PC-3 (cell line): ENCODE data around the gene SVOPL. TPM values are rescaled to one million over a fixed set of nuclear protein-coding genes. Genes with fewer than 3 reads are reported as not detected.

Experiments used
- ATAC-seq: fragments of 200-7000 bp; cut with Tn5 transposase; 2 replicates; pipeline ENCODE4 v1.9.1; 2020; ENCODE audit warnings: mild to moderate bottlenecking, moderate library complexity
- BruUV-seq: library from RNA; stranded (reverse); fragments of 400-500 nt; replicated peaks from 2 replicates; lab custom pipeline; 2021; lab: Mats Ljungman, UMichigan
- CTCF ChIA-PET: fragments of 300-600 bp; sonication (Branson Sonifier 250); formaldehyde crosslinking; loops from one replicate; lab custom pipeline; 2022; ENCODE audit warnings: antibody characterized with exemption; lab: Charles Lee
- POLR2A ChIA-PET: fragments of 300-600 bp; sonication (Branson Sonifier 250); formaldehyde crosslinking; loops from one replicate; lab custom pipeline; 2022; ENCODE audit warnings: antibody characterized with exemption; ENCODE audit not compliant: unreplicated experiment; lab: Charles Lee
- DNase-seq: peaks from one replicate; pipeline ENCODE4 v3.0.0-alpha.2; 2015
- H2AFZ ChIP-seq: fragments of 300-600 bp; sonication (generic); 2 replicates; pipeline ENCODE4 v1.6.0; 2016; ENCODE audit warnings: antibody characterized with exemption, low read length
- H3F3A ChIP-seq: fragments of 300-600 bp; sonication (generic); one replicate; pipeline ENCODE4 v1.6.0; 2017; ENCODE audit warnings: antibody characterized with exemption, low read length, control low read depth, mild to moderate bottlenecking; ENCODE audit not compliant: unreplicated experiment
- H3K27ac ChIP-seq: fragments of 300-600 bp; sonication (generic); 2 replicates; pipeline ENCODE4 v1.5.1; 2016; ENCODE audit warnings: mild to moderate bottlenecking, low read length
- H3K27me3 ChIP-seq: fragments of 300-600 bp; sonication (generic); 2 replicates; pipeline ENCODE4 v1.6.1; 2016; ENCODE audit warnings: low read length, mixed read lengths
- H3K36me3 ChIP-seq: fragments of 300-600 bp; sonication (generic); 2 replicates; pipeline ENCODE4 v1.6.1; 2016; ENCODE audit warnings: low read depth, mixed run types, low read length, mixed read lengths
- H3K4me1 ChIP-seq: fragments of 300-600 bp; sonication (generic); 2 replicates; pipeline ENCODE4 v1.5.1; 2016; ENCODE audit warnings: low read length; ENCODE audit not compliant: insufficient read depth
- H3K4me2 ChIP-seq: fragments of 300-600 bp; sonication (generic); 2 replicates; pipeline ENCODE4 v1.6.0; 2016; ENCODE audit warnings: low read length
- H3K4me3 ChIP-seq: fragments of 300-600 bp; sonication (generic); 2 replicates; pipeline ENCODE4 v1.5.1; 2016; ENCODE audit warnings: mild to moderate bottlenecking, low read length, mixed read lengths
- H3K79me2 ChIP-seq: fragments of 300-600 bp; sonication (generic); 2 replicates; pipeline ENCODE4 v1.6.1; 2017; ENCODE audit warnings: low read length, mixed read lengths
- H3K9ac ChIP-seq: fragments of 300-600 bp; sonication (generic); 2 replicates; pipeline ENCODE4 v1.6.0; 2016; ENCODE audit warnings: mild to moderate bottlenecking, low read length
- H3K9me2 ChIP-seq: fragments of 300-600 bp; sonication (generic); replicated peaks from 2 replicates; pipeline ENCODE4 v1.6.1; 2016; ENCODE audit warnings: mixed run types, low read length, mixed read lengths
- H3K9me3 ChIP-seq: fragments of 300-600 bp; sonication (generic); 2 replicates; pipeline ENCODE4 v1.6.1; 2016; ENCODE audit warnings: low read length, mixed read lengths
- H4K20me1 ChIP-seq: fragments of 300-600 bp; sonication (generic); 2 replicates; pipeline ENCODE4 v1.6.1; 2016; ENCODE audit warnings: low read length, mixed read lengths
- EZH2 ChIP-seq: fragments of 300-600 bp; sonication (generic); IDR thresholded peaks from one replicate; pipeline ENCODE4 v1.6.1; 2017; ENCODE audit warnings: antibody characterized with exemption, mild to moderate bottlenecking, low read length; ENCODE audit not compliant: unreplicated experiment
- EZH2phosphoT487 ChIP-seq: fragments of 300-600 bp; sonication (generic); IDR thresholded peaks from 2 replicates; pipeline ENCODE4 v1.6.1; 2018; ENCODE audit warnings: mild to moderate bottlenecking, antibody characterized with exemption, low read length, borderline replicate concordance
- intact Hi-C: fragments of 100-400 bp; cut with micrococcal nuclease; formaldehyde crosslinking; loops from 2 replicates; pipeline ENCODE4 v1.9.0; 2023
- total RNA-seq: library from RNA; depleted of rRNA; stranded (reverse); fragments of >200 nt; gene quantifications from 2 replicates; pipeline ENCODE4 v1.2.3, GENCODE V29; 2014
- TF ChIP-seq, protein P1 (sequence below): fragments of 300-600 bp; sonication (generic); conservative IDR thresholded peaks from 2 replicates; pipeline ENCODE4 v1.5.1; 2017; ENCODE audit warnings: antibody characterized with exemption, low read depth, mild to moderate bottlenecking, low read length

Gene SVOPL
- total RNA-seq, 1 experiment from 2014 or later = not detected

- H3K79me2 ChIP-seq = no peaks in the 10 kb centered on the region
- intact Hi-C loops = no loop called here
- no peak overlapping the region for H3K4me3 ChIP-seq
- H3K9ac ChIP-seq = no peak overlapping the region
- no peak overlapping the region for H3K27ac ChIP-seq
- POLR2A ChIA-PET = no interaction called here
- H3K4me1 ChIP-seq = no peaks in the 10 kb centered on the region
- H3K9me3 ChIP-seq = no peaks in the 10 kb centered on the region
- no peaks in the 10 kb centered on the region for H3K9me2 ChIP-seq
- no peaks in the 10 kb centered on the region for H3F3A ChIP-seq
- CTCF ChIA-PET = no interaction called here
- BruUV-seq = no TSS peak
- H3K36me3 ChIP-seq = no peaks in the 10 kb centered on the region
- no peaks in the 10 kb centered on the region for H3K27me3 ChIP-seq
- no peak for TF ChIP-seq EZH2
- TF ChIP-seq EZH2phosphoT487 = no peak
- TF ChIP-seq, protein P1, sequence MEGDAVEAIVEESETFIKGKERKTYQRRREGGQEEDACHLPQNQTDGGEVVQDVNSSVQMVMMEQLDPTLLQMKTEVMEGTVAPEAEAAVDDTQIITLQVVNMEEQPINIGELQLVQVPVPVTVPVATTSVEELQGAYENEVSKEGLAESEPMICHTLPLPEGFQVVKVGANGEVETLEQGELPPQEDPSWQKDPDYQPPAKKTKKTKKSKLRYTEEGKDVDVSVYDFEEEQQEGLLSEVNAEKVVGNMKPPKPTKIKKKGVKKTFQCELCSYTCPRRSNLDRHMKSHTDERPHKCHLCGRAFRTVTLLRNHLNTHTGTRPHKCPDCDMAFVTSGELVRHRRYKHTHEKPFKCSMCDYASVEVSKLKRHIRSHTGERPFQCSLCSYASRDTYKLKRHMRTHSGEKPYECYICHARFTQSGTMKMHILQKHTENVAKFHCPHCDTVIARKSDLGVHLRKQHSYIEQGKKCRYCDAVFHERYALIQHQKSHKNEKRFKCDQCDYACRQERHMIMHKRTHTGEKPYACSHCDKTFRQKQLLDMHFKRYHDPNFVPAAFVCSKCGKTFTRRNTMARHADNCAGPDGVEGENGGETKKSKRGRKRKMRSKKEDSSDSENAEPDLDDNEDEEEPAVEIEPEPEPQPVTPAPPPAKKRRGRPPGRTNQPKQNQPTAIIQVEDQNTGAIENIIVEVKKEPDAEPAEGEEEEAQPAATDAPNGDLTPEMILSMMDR = no peak
- no peak for ATAC-seq
- no peak overlapping the region for H2AFZ ChIP-seq
- DNase-seq = no peak
- no peaks in the 10 kb centered on the region for H4K20me1 ChIP-seq
- H3K4me2 ChIP-seq = no peak overlapping the region
These were observed 82.2 kb downstream of the SVOPL start for GRCh38 chr7:138618933-138619332.

DNA sequence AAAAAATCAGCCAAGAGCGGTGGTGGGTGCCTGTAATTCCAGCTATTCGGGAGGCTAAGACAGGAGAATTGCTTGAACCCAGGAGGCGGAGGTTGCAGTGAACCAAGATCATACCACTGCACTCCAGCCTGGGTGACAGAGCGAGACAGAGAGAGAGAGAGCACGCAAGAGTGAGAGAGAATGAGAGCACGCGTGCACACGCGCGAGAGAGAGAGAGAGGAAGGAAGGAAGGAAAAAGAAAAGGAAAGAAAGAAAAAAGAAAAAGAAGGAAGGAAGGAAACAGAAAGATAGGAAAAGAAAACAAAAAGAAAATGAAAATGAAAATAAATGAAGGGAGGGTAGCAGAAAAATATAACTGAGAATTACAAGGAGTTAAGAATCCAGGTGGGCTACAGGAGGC, 82.7 kb downstream of the SVOPL start:
- no peak for TF ChIP-seq EZH2
- TF ChIP-seq, protein P1 = no peak
- no peak for TF ChIP-seq EZH2phosphoT487
- Histone ChIP-seq H3K9me3 (no peaks in the 10 kb centered on the region), H3K4me3 (no peak overlapping the region), H3K36me3 (no peaks in the 10 kb centered on the region), H3K9me2 (no peaks in the 10 kb centered on the region), H2AFZ (no peak overlapping the region), H3K9ac (no peak overlapping the region), H3K27me3 (no peaks in the 10 kb centered on the region), H3K79me2 (no peaks in the 10 kb centered on the region), H3F3A (no peaks in the 10 kb centered on the region), H4K20me1 (no peaks in the 10 kb centered on the region), H3K4me1 (no peaks in the 10 kb centered on the region), H3K4me2 (no peak overlapping the region), H3K27ac (no peak overlapping the region)
- ATAC-seq (no peak), DNase-seq (no peak)
- BruUV-seq = no TSS peak
- ChIA-PET POLR2A (no interaction called here), CTCF (no interaction called here)
- intact Hi-C loops = no loop called here

DNA sequence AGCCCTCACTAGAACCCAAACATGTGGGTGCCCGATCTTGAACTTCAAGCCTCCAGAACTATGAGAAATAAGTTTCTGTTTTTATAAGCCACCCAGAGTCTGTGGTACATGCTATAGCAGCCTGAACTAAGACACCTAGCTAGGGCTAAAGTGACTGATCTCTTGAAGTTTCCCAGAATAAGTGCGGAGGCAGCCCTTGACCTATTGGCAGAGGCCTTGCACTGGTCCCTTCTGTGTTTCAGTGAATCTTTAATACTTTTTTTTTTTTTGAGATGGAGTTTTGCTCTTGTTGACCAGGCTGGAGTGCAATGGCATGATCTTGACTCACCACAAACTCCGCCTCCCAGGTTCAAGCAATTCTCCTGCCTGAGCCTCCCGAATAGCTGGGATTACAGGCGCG, 85.1 kb downstream of the SVOPL start:
- H3K9me2 ChIP-seq = no peaks in the 10 kb centered on the region
- H3K9me3 ChIP-seq = no peaks in the 10 kb centered on the region
- no peak overlapping the region for H3K4me3 ChIP-seq
- TF ChIP-seq EZH2phosphoT487 (no peak), EZH2 (no peak)
- TF ChIP-seq, protein P1 = no peak
- DNase-seq (no peak), ATAC-seq (no peak)
- no peaks in the 10 kb centered on the region for H3K27me3 ChIP-seq
- H3K79me2 ChIP-seq = no peaks in the 10 kb centered on the region
- no TSS peak for BruUV-seq
- H3K27ac ChIP-seq = no peak overlapping the region
- H3K4me2 ChIP-seq = no peak overlapping the region
- H3F3A ChIP-seq = no peaks in the 10 kb centered on the region
- H4K20me1 ChIP-seq = no peaks in the 10 kb centered on the region
- no peaks in the 10 kb centered on the region for H3K36me3 ChIP-seq
- H3K9ac ChIP-seq = no peak overlapping the region
- H3K4me1 ChIP-seq = no peaks in the 10 kb centered on the region
- intact Hi-C loops = no loop called here
- H2AFZ ChIP-seq = no peak overlapping the region
- ChIA-PET POLR2A (no interaction called here), CTCF (no interaction called here)
